Endothelial cell of umbilical vein (primary cell): ENCODE measurements around the gene SF3B1.

Source experiments
- EZH2 ChIP-seq: IDR thresholded peaks from 2 replicates; pipeline ENCODE4 v1.6.1; 2012; ENCODE audit warnings: borderline replicate concordance, low read depth, mild to moderate bottlenecking, moderate library complexity, low read length, inconsistent platforms; ENCODE audit not compliant: severe bottlenecking
- FOS ChIP-seq: IDR thresholded peaks from 2 replicates; pipeline ENCODE4 v1.6.1; 2011; ENCODE audit warnings: mild to moderate bottlenecking, low read length, moderate library complexity, borderline replicate concordance; ENCODE audit not compliant: insufficient read depth
- POLR2A ChIP-seq: IDR thresholded peaks from 2 replicates; pipeline ENCODE4 v1.6.1; 2012; ENCODE audit warnings: low read depth, mild to moderate bottlenecking, control low read depth, low read length
- POLR2AphosphoS5 ChIP-seq: IDR thresholded peaks from 2 replicates; pipeline ENCODE4 v1.6.1; 2012; ENCODE audit warnings: low read depth, mild to moderate bottlenecking, control low read depth, low read length, moderate library complexity; ENCODE audit not compliant: insufficient read depth
- TF ChIP-seq, protein P1 (sequence below), 2 donors: IDR thresholded peaks; 1 replicate in 1 of 2; 2 replicates in 1 of 2; pipeline ENCODE4 v1.5.1; 2011; ENCODE audit warnings: low read length in 2 of 2, mild to moderate bottlenecking in 2 of 2, moderate library complexity in 2 of 2, control low read depth in 1 of 2, inconsistent platforms in 1 of 2, low read depth in 1 of 2; ENCODE audit not compliant: insufficient read depth in 1 of 2; ENCODE audit errors: extremely low read depth in 1 of 2
- TF ChIP-seq, protein P2 (sequence below): IDR thresholded peaks from 2 replicates; pipeline ENCODE4 v1.6.1; 2011; ENCODE audit not compliant: insufficient read depth, insufficient read length

GRCh38 chr2:197405582-197405981, 29.2 kb downstream of the SF3B1 start:
- TF ChIP-seq POLR2AphosphoS5 (no peak), EZH2 (no peak), FOS (no peak), POLR2A (no peak)
- TF ChIP-seq, protein P1, sequence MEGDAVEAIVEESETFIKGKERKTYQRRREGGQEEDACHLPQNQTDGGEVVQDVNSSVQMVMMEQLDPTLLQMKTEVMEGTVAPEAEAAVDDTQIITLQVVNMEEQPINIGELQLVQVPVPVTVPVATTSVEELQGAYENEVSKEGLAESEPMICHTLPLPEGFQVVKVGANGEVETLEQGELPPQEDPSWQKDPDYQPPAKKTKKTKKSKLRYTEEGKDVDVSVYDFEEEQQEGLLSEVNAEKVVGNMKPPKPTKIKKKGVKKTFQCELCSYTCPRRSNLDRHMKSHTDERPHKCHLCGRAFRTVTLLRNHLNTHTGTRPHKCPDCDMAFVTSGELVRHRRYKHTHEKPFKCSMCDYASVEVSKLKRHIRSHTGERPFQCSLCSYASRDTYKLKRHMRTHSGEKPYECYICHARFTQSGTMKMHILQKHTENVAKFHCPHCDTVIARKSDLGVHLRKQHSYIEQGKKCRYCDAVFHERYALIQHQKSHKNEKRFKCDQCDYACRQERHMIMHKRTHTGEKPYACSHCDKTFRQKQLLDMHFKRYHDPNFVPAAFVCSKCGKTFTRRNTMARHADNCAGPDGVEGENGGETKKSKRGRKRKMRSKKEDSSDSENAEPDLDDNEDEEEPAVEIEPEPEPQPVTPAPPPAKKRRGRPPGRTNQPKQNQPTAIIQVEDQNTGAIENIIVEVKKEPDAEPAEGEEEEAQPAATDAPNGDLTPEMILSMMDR (IDR thresholded peaks at IDR 0.05; ENCODE audit: extremely low read depth in 1 of 2, insufficient read depth in 1 of 2, low read depth in 1 of 2, low read length in 2 of 2) = no peak
- TF ChIP-seq, protein P2, sequence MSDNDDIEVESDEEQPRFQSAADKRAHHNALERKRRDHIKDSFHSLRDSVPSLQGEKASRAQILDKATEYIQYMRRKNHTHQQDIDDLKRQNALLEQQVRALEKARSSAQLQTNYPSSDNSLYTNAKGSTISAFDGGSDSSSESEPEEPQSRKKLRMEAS = no peak
